Myocyte (in vitro differentiated cells): ENCODE results near the gene C4orf36. TPM values are rescaled to one million over a fixed set of nuclear protein-coding genes. Genes with fewer than 3 reads are reported as not detected.

Source experiments
- total RNA-seq: library from RNA; depleted of rRNA; stranded (reverse); fragments of >200 nt; gene quantifications from 2 replicates; pipeline ENCODE4 v1.2.3, GENCODE V29; 2014

Gene C4orf36
- total RNA-seq, 1 donor from 2014 or later, result not detected

Other genes with a start within 250 kb of the C4orf36 start
- not detected in 2 replicates for gene SLC10A6, start 43.0 kb downstream of the C4orf36 start, total RNA-seq
- gene AFF1, start 42.6 kb upstream of the C4orf36 start, total RNA-seq, result 10.7 and 13.7 TPM in 2 replicates